DMS79 (cell line): Measurements from ENCODE around the gene NOS1AP.
"Not testable (repeated sequence)": the region's sequence is repeated elsewhere in the genome, so short reads cannot be mapped to it uniquely, and the experiment has no call there.

Experiments used
- DNase-seq: peaks from one replicate; lab custom pipeline; 2025; lab: John Stamatoyannopoulos, UW

Gene NOS1AP

DNA sequence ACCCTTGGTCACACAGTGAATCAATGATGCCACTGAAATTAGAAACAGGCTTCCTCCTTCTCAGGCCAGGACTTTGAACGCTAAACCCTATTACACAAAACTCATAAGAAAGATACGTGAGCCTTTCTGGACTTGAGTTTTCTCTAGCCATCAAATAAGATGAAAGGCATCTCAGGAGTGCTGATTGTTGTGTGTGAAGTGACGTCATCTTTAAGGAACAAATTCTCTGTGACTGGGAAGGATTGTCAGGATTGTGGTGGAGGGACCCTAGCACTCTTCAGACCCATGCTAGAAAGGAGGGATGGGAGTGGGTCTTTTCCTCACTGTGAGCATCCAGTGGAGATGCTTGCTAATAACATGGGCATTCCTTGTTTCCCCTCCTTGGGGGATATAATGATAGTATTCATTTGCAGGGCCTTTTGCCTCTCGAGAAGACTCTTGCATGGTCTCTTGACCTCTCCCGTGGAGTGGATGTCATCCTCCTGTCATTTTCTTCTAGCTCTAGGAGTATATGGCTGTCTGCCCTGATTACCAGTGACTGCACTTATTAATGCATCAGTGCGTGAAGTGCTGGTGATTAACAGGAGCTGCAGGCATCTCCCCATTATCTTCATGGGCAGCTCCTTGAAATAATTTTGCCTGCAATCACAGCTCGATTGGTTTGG lies 267.3 kb downstream of the NOS1AP start:
- no peak for DNase-seq

DNA sequence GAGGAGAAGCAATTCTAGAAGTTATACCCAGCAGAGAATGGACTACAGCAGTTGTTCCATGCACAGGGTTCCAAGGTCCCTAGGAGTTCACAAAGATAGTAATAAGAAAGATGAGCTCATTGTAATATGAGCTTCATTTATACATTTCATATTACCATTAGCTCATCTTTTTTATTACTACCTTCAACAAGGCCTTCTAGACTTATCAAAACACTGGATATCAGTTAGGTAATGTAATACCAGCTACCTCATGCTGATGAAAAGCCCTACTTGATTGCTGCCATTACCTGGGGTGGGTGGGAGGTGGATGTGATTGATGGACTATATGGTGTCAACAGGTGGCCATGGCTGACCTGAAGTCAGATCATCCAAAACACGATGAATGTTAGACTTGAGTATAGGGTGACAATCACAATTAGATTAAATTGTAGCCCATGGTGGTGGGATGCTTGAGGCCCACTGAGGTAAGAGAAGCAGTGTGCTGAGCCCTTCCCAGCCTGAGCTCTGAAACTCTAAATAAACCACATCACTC lies 273.0 kb downstream of the NOS1AP start:
- no peak for DNase-seq

DNA sequence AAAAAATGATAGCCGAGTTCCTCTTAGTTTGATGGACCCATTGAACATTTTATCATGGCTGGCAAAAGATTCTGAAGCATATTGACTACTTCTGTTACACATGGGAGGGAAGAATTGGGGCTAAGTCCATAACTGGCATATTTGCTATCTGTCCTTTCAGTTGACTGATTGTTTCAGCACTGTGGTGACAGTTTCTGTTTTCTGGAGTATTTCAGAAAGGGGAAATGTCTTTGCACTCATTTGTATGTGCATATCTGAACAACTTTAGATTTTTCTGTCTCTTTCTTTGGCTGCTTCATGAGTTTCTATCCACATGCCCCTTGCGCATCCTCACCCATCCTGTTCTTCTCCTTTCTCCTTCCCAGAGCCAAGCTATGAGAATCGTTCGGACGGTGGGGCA lies 274.0 kb downstream of the NOS1AP start:
- DNase-seq, result no peak

DNA sequence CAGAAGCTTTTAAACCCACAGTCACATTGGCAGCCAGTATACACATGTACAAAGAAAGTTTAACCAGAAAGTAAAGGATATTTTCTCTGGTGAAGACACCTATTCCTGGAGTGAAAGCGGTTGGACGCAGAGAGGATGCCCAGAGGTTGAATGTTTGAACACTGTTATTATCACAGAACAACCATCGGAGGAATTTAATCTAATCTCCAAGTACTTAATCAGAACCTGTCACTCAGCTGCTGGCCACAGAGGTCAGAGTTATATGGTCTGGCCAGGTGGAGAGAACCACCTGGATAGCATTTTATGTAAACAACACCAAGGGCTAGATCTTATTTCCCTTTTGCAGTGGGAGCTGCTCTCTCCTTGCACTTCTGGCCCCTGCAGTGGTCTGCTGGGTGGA lies 277.8 kb downstream of the NOS1AP start:
- DNase-seq, result no peak

DNA sequence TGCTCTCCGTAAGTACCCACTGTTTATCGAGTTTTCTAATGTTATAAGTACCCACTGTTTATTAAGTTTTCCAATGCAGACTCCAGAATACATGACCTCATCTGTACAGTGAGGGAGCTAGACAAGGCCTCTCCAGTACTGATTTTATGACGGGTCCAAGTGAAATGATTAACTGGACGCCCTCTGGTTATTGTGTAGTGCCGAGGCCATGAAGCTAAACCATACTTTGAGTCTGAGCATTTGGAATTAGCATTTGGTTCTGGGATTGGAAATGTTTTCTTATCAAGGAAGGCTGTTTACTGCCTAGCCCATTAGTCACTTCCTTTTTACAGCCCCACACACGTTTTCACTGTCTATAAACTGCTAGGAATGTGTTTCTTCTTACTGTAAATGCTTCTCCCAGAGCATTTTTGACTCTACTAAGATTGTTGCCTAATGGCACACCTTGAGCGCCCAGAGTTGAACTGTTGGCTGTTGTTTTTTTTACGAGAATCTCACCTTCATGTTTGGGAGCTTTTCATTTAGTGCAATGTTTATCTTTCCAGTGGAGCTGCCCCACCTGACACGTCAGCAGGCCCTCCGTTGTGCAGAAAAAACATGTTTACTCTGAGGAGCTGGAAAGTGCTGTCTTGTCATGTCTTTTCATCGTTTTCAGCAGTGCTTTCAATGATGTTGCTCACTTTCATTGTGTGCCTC lies 280.3 kb downstream of the NOS1AP start:
- DNase-seq, result no peak

DNA sequence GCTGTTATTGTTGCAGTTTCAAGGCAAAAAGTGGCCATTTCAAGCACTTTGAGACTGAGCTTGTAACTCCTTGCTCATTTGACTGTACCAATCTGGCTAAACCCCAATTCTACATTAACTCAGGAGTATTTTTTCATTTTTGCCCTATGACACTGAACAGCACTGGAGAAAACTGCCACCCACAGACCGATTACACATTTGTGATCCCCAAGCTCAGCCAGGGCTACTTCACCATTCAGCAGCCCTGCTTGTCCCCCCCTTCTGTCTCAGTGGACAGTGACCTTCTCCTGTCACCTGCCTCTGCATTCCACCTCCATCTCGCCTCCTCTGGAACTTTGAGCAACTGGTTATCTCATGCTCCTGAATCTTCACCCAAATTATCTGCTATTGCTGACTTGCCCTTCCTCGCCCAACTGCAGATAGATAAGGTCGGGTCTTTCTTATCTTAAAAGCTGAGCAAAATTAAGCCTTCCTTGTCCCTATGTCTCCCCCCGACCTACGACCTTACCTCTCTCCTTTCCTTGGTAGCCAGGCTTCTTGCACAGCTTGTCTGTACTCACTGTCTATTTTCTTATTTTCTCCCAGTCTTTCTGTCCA lies 281.9 kb downstream of the NOS1AP start:
- DNase-seq, result no peak

DNA sequence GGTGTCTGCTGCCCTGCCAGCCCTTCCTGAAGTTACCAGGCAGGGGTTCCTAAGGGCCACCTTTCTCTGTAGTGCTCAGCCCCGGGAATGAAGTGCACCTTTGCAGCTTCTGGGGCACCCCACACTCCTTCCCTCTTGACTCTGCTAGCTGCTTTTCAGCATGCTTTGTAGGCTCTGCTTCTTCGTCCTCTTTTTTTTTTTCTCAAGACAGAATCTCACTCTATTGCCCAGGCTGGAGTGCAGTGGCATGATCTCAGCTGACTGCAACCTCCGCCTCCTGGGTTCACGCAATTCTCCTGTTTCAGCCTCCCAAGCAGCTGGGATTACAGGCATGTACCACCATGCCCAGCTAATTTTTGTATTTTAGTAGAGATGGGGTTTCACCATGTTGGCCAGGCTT lies 282.4 kb downstream of the NOS1AP start:
- not testable (repeated sequence) for DNase-seq

DNA sequence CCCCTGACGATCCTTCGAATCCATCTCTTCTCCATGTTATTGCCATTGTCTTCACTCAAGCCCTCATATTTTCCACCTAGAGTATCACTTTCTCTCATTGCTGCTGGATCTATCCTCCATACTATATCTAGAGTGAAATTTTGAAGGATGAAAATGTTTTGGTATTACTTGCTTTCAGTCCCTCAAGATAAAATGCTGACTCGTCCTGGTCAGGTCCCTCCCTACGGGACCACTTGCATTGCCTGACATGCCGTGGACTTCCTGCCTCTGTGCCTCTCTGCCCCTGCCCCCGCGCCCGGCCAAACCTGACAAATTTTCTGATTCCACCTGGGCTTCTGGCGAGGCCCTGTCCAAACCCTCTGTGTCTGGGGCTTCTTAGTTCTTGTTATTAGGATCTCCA lies 283.6 kb downstream of the NOS1AP start:
- no peak for DNase-seq

DNA sequence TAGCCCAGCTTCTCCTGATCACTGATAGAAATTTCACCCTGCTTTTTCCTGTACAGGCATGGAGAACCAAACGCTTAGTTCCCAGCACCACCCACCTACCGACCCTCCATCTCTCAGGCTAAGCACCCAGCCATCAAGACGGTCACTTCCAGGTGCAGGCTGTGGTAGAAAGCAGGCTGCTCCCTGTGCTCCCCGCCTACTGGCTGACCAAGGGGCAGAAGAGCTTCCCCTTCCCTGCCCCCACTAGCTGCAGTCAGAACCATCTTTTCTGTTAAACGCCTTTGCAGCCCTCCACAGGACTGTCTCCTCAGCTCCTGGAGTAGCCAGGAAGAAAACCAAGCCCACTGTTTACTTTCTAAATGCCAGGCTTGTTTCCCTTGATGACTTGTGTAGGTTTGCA lies 284.2 kb downstream of the NOS1AP start:
- no peak for DNase-seq

DNA sequence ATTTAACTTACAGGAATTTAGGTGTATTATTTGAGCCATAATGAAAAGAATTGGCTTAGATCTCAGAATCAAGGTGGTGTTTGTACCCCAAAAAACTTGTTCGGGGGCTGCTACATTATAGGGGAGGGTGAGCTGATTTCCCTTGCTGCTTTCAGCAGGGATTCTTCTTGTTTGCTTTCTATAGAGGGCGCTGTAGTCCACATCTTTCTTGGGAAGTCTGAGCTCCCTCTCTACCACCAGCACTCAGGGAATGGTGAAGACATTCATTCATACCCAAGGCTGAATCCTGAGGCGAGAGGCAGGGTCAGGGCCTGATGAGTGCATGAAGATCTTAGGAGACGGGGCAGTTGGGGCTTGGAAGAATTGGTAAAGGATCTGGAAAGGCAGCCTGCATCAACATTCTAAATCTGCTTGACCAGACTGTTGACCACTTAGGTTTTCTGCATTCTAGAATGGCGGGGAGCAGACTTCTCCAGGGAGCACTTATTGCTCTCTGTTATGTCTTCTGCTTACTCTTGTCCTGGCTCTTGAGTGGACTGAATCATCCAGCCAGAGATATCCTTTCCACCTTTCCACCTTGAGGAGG lies 288.3 kb downstream of the NOS1AP start:
- no peak for DNase-seq

DNA sequence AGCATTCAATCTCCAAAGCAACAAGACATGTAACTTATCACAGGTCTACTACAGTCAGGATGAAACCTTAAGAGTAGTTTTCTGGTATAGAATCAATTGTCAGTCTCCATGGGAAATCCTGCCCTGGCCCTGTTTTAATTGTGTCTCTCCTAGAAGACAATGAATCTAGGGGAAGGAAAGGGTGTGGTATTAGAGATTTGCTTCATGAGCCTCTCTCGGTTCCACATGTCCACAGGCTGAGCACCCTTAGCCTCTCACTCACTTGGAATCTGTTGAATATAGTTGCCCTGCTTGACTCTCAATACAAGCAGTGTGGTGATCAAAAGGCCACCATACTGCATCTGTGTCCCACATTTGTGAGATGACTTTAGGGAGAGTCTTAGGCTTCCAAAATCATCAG lies 289.4 kb downstream of the NOS1AP start:
- no peak for DNase-seq

DNA sequence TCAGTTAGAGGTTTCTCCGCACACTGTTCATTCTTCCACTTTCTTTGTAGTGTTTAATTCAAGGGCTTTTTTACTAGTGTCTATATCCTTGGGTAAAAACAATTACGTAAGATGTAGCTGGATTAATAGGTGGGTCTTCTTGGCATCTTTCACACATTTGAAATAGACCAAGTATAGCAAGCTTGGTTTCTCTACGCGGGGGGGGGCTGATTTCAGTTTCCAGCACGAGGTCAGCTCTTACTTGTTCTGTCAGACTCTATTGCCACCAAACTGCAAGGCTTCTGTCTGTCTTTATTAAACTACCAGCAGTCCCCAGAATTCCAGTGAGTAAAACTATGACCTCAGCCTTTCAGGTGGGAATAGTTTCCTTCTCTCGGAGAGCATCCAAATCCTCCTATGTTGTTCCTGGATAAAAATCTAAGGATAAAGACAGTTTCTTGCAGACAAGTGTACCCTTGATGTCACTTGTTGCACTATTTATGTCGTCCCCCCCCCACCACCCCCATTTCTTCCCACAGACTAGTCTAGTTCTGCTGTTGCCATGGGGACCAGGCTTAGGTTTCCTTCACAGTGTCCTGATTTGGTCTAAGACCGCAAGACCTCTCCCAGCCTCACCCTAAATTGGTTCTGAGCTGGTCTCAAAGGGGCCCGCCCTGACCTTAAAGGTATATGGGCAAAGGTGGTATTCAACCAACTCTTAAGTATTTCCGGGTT lies 290.2 kb downstream of the NOS1AP start:
- DNase-seq, result no peak

DNA sequence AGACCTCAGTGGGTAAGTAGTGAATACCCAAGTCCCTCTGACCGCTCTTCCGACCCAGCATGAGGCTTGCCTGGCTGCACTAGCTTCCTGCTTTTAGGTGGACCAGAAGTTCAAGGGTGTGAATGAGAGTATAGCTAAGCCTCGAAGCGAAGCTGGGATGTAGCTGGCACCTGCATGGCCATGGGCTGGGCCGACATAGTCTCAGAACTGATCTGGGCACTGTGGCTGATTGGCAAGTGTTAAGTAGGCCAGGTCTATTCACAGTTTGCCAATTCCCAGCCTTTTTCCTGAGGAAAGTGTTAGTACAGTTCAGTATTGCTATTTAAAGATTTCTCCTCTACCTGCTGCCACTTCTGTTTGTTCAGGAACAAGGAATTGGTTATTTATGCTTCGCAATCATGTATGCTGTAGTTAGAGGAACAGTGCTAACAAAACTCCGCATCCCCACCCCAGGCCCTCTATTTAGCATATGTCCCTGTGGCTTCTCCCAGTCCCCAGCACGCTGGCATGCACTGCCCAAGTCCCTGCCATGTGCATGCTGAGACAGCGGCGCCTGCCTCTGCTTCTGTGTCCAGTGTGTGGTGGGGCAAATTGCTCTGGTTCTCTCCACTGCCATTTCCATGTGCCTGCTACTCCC lies 290.9 kb downstream of the NOS1AP start:
- DNase-seq, result no peak

DNA sequence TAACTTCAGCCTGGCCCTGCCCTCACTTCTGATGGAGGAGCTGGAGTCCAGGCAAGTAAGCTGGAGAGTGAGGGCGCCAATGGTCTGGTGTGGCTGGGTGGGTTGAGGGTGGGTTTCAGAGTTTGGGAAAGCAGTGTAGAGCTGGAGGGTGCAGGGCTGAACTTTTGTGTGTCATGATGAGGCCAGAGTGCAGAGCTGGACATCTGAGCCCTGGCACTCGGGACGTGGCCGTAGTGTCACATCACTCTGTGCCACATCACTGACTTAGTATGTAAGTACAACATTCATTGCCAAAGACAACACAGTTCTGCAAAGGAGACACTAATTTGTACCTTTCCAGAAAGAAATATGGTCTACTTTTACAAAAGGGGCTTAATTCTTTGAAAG lies 291.4 kb downstream of the NOS1AP start:
- no peak for DNase-seq

DNA sequence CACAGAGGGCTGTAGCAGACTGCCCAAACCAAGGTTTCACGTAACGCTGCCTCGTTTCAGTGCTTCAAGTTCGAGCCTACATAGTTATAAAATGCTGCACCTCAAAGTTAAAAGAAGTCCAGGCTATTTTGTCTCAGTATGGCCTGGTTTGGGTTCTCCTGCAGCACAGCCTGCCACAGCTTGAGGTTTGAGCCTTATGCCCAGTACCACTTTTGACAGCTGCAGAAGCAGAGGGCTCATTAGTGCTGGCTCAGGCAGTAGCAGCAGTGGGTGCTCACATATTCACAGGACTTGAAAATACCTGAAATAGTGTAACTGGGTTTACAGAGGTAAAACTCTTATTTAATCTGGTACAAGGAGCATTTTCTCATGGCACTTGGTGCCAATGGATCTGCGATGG lies 291.9 kb downstream of the NOS1AP start:
- no peak for DNase-seq

DNA sequence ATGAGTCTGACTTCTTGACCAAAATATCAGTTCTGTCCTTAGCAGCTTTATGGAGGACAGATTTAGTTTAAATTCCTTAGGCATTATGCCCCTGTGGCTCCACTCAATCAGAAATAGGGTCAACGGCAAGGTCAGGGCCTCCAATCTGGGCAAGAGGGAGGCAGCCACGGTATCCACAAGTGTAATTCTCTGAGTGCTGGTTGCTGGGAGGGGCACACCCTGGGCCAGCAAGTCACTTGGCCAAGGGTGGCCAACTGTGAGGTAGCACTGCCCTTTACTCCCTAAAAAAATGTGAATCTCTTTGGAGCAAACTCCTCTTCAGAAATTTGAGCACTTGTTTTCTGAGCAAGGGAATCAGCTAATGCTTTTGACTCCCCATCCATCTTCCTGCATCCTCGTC lies 294.3 kb downstream of the NOS1AP start:
- no peak for DNase-seq

DNA sequence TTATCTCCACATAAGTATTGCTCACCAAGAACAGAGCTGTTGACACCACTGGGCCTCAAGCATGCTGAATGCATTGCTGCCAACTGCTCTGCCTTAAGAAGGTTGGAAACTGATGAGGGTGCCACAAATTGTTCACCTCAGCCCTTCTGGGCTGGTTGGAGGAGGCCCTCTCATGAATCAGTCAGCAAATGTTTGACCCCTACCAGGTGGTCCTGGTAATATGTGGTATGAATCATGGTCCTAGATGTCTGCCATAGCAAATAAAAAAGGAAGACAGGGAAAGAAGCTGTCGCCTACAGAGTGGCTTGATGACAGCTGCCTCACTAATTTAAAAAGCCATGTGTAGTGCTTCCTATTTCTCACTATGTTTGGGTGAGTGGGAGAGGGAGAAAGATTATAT lies 295.0 kb downstream of the NOS1AP start:
- DNase-seq, result no peak

DNA sequence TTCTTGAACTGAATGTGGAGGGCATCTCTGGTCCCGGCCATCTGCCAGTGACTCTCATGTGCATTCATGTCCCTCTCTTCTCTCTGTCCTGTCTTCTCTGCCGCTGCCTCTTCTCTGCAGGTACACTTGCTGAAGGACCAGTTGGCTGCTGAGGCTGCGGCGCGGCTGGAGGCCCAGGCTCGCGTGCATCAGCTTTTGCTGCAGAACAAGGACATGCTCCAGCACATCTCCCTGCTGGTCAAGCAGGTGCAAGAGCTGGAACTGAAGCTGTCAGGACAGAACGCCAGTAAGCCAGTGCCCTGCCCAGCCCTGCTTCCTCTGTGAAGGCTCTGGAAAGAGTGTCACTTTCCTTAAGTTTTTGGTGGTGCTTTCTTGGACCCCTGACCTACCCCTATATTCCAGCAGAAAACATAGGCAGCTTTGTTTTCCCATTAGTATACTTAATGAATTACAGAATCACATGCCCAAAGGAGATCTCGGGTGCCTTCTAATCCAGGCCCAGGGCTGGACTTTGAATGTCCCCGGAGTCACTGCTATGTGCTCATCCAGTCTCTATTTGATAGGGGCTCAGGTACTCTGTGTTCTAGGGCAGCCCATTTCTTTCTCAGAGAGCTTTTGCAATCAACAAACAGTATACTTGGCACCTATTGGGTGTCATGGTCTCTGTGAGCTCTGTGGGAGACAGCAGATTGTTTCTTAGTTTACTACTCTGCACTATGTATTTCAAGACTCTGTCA lies 296.0 kb downstream of the NOS1AP start:
- no peak for DNase-seq

DNA sequence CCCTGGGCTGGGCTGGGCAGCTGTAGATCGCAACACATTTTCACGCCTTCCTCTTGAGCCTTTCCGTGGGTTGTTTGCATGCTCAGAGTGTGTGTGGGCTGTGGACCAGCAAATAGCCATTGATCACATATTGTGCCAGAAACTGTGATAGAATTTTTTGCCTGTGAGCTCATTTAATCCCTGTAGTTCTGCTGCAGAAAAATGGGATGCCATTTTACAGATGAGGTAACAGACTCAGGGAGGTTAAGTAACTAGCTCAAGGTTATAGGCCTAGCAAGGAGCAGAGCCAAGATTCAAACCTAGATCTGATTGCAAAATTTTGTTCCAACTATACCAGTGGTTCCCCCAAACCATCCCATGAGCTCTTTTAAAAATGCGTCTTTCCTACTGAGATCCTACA lies 296.7 kb downstream of the NOS1AP start:
- no peak for DNase-seq

DNA sequence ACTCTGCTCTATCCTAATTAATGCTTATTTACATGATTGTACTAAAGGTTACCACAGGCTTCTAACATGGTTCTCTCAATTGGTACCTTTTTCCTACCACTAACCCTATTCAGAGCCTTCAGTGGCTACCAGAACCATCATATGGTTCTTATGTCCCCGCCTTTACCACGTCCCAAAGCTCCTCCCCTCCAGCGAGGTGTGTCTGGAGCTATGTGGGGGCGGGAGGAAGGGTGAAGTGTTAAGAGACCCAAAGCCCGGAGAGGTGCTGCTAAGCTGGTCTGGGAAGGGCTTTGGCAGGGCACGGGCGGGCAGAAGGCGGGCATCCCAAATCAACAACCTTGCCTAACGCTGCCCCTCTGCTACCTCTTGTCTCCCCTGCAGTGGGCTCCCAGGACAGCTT lies 297.2 kb downstream of the NOS1AP start:
- no peak for DNase-seq

DNA sequence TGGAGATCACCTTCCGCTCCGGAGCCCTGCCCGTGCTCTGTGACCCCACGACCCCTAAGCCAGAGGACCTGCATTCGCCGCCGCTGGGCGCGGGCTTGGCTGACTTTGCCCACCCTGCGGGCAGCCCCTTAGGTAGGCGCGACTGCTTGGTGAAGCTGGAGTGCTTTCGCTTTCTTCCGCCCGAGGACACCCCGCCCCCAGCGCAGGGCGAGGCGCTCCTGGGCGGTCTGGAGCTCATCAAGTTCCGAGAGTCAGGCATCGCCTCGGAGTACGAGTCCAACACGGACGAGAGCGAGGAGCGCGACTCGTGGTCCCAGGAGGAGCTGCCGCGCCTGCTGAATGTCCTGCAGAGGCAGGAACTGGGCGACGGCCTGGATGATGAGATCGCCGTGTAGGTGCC lies 297.6 kb downstream of the NOS1AP start:
- no peak for DNase-seq
